HG02884 (cell line): ENCODE results near the gene PI4KA.
"Not testable (repeated sequence)": the region's sequence is repeated elsewhere in the genome, so short reads cannot be mapped to it uniquely, and the experiment has no call there.

ENCODE experiments used
- ATAC-seq: cut with Tn5 transposase; IDR thresholded peaks from one replicate; pipeline ENCODE4 v1.9.1; 2021; ENCODE audit warnings: mild to moderate bottlenecking, moderate library complexity; ENCODE audit not compliant: unreplicated experiment

The PI4KA gene

GRCh38 chr22:20852076-20852475, 6.5 kb downstream of the PI4KA start:
- ATAC-seq: no peak

- no peak for ATAC-seq
Measured at GRCh38 chr22:20847318-20847822, 11.2 kb downstream of the PI4KA start.

GRCh38 chr22:20844055-20845037, 14.3 kb downstream of the PI4KA start:
- ATAC-seq: no peak

- no peak for ATAC-seq
Measured at GRCh38 chr22:20843501-20843900, 15.1 kb downstream of the PI4KA start.

GRCh38 chr22:20840646-20841371, 17.8 kb downstream of the PI4KA start:
- ATAC-seq: no peak

GRCh38 chr22:20839837-20840645, 18.6 kb downstream of the PI4KA start:
- no peak for ATAC-seq

GRCh38 chr22:20839354-20839753, 19.3 kb downstream of the PI4KA start:
- not testable (repeated sequence) for ATAC-seq

GRCh38 chr22:20836987-20837823, 21.4 kb downstream of the PI4KA start:
- no peak for ATAC-seq

- ATAC-seq: no peak
Measured at GRCh38 chr22:20834725-20835124, 23.9 kb downstream of the PI4KA start.

- no peak for ATAC-seq
Measured at GRCh38 chr22:20834206-20834605, 24.4 kb downstream of the PI4KA start.

- ATAC-seq: no peak
Measured at GRCh38 chr22:20833225-20833665, 25.4 kb downstream of the PI4KA start.

- ATAC-seq: no peak
Measured at GRCh38 chr22:20829491-20830134, 29.0 kb downstream of the PI4KA start.

GRCh38 chr22:20826373-20827152, 32.0 kb downstream of the PI4KA start:
- not testable (repeated sequence) for ATAC-seq

GRCh38 chr22:20825624-20826023, 33.0 kb downstream of the PI4KA start:
- no peak for ATAC-seq

GRCh38 chr22:20825216-20825615, 33.4 kb downstream of the PI4KA start:
- not testable (repeated sequence) for ATAC-seq

- no peak for ATAC-seq
Measured at GRCh38 chr22:20823264-20823663, 35.3 kb downstream of the PI4KA start.

- ATAC-seq: no peak
Measured at GRCh38 chr22:20822240-20822639, 36.4 kb downstream of the PI4KA start.

GRCh38 chr22:20821717-20822239, 36.8 kb downstream of the PI4KA start:
- ATAC-seq: not testable (repeated sequence)
